Endodermal cell (in vitro differentiated cells): ENCODE measurements around the gene STK36. TPM values are rescaled to one million over a fixed set of nuclear protein-coding genes. Genes with fewer than 3 reads are reported as not detected.

Experiments
- DNase-seq: peaks from one replicate; pipeline ENCODE4 v3.0.0-alpha.2; 2017
- H3K27ac ChIP-seq: 2 replicates; pipeline ENCODE4 v1.5.1; 2013; ENCODE audit warnings: mild to moderate bottlenecking, low read depth, low read length, moderate library complexity
- H3K27me3 ChIP-seq: 2 replicates; pipeline ENCODE4 v1.6.1; 2013; ENCODE audit warnings: mild to moderate bottlenecking, low read length, moderate library complexity; ENCODE audit not compliant: insufficient read depth, control insufficient read depth, poor library complexity, severe bottlenecking
- H3K36me3 ChIP-seq: 2 replicates; pipeline ENCODE4 v1.7.0; 2013; ENCODE audit warnings: mild to moderate bottlenecking, low read length, moderate library complexity; ENCODE audit not compliant: control insufficient read depth, insufficient read depth
- H3K4me1 ChIP-seq: one replicate; pipeline ENCODE4 v1.7.0; 2013; ENCODE audit warnings: low read length; ENCODE audit not compliant: control insufficient read depth, insufficient read depth
- H3K4me3 ChIP-seq: 2 replicates; pipeline ENCODE4 v1.5.1; 2013; ENCODE audit warnings: mild to moderate bottlenecking, low read length, moderate library complexity
- H3K9ac ChIP-seq: 2 replicates; pipeline ENCODE4 v1.6.1; 2013; ENCODE audit warnings: mild to moderate bottlenecking, low read length, moderate library complexity; ENCODE audit not compliant: poor library complexity, severe bottlenecking; ENCODE audit errors: extremely low read depth
- H3K9me3 ChIP-seq: 2 replicates; pipeline ENCODE4 v1.6.1; 2013; ENCODE audit warnings: mild to moderate bottlenecking, low read length, moderate library complexity; ENCODE audit not compliant: control insufficient read depth
- H3K27ac Mint-ChIP-seq: 2 replicates; pipeline ENCODE4 v1.8.0; 2020; ENCODE audit warnings: mixed read lengths
- H3K27me3 Mint-ChIP-seq: 2 replicates; pipeline ENCODE4 v1.8.0; 2021; ENCODE audit warnings: mild to moderate bottlenecking, mixed read lengths; ENCODE audit not compliant: insufficient read depth
- H3K36me3 Mint-ChIP-seq: 2 replicates; pipeline ENCODE4 v1.8.0; 2020; ENCODE audit warnings: low read depth, mixed read lengths
- H3K4me1 Mint-ChIP-seq: 2 replicates; pipeline ENCODE4 v1.8.0; 2020; ENCODE audit warnings: mixed read lengths
- H3K4me3 Mint-ChIP-seq: 2 replicates; pipeline ENCODE4 v1.8.0; 2020; ENCODE audit warnings: mild to moderate bottlenecking, moderate library complexity, mixed read lengths
- H3K9me3 Mint-ChIP-seq: 2 replicates; pipeline ENCODE4 v1.8.0; 2020; ENCODE audit warnings: mild to moderate bottlenecking, mixed read lengths
- CTCF ChIP-seq: fragments of 200-600 bp; sonication (generic); conservative IDR thresholded peaks from 2 replicates; pipeline ENCODE4 v1.5.0; 2021; ENCODE audit warnings: antibody characterized with exemption, mild to moderate bottlenecking
- WGBS, 2 experiments: methylation state at CpG; one replicate each; pipeline versions ENCODE4 v1.1.5 to v1.1.7; 2013; ENCODE audit warnings: missing lambda C conversion rate in 2 of 2, mixed read lengths in 1 of 2; ENCODE audit not compliant: insufficient coverage in 1 of 2, insufficient read length in 1 of 2; 5-methylcytosine and 5-hydroxymethylcytosine counted together
- total RNA-seq, 2 donors: library from RNA; stranded (reverse); fragmentation: NEBNext Ultra II Directional in 1 of 2; extraction: Animal tissue kit (Norgen Biotek cat#: 25700) in 1 of 2; gene quantifications; 2 replicates in 1 of 2; 3 replicates in 1 of 2; pipeline ENCODE4 v1.2.1, GENCODE V29; 2021

STK36 gene
- total RNA-seq, 2 donors from 2014 or later: 73.5 to 87.4 TPM

- Mint-ChIP-seq H3K27me3 (no peaks in the 10 kb centered on the region), H3K27ac (no peak overlapping the region), H3K9me3 (no peaks in the 10 kb centered on the region), H3K4me3 (no peak overlapping the region), H3K36me3 (peaks cover 6% of the 10 kb centered on the region), H3K4me1 (peaks cover 5% of the 10 kb centered on the region)
- no peak overlapping the region for H3K4me3 ChIP-seq
- no peak for DNase-seq
- no peak overlapping the region for H3K9ac ChIP-seq
- H3K27ac ChIP-seq: no peak overlapping the region
- no peaks in the 10 kb centered on the region for H3K4me1 ChIP-seq
- TF ChIP-seq CTCF: no peak
- H3K36me3 ChIP-seq: no peaks in the 10 kb centered on the region
- H3K27me3 ChIP-seq: no peaks in the 10 kb centered on the region
- no peaks in the 10 kb centered on the region for H3K9me3 ChIP-seq
- 89 to 93% methylated on average over 4 of the region's 4 CpGs for WGBS, 2 experiments
Observed at GRCh38 chr2:218708086-218708485, 36.2 kb downstream of the STK36 start.

- no peak overlapping the region for H3K9ac ChIP-seq
- TF ChIP-seq CTCF: no peak
- H3K4me1 Mint-ChIP-seq: peaks cover 5% of the 10 kb centered on the region
- H3K4me1 ChIP-seq: no peaks in the 10 kb centered on the region
- H3K36me3 Mint-ChIP-seq: peaks cover 6% of the 10 kb centered on the region
- no peak overlapping the region for H3K27ac ChIP-seq
- no peaks in the 10 kb centered on the region for H3K27me3 ChIP-seq
- H3K27ac Mint-ChIP-seq: peak overlapping the region; percentile 44
- no peaks in the 10 kb centered on the region for H3K9me3 ChIP-seq
- no peak for DNase-seq
- WGBS, 2 experiments: 94 to 98% methylated on average over 7 to 8 of the region's 8 CpGs
- no peaks in the 10 kb centered on the region for H3K9me3 Mint-ChIP-seq
- H3K36me3 ChIP-seq: peaks cover 11% of the 10 kb centered on the region
- peak overlapping the region; percentile 96 for H3K4me3 Mint-ChIP-seq
- H3K27me3 Mint-ChIP-seq: no peaks in the 10 kb centered on the region
- H3K4me3 ChIP-seq: peak overlapping the region; percentile 94
Observed at GRCh38 chr2:218709908-218710307, 38.0 kb downstream of the STK36 start.

GRCh38 chr2:218710334-218710686 lies 38.4 kb downstream of the STK36 start:
- H3K4me3 ChIP-seq: peak overlapping the region; percentile 94
- Mint-ChIP-seq H3K4me1 (peaks cover 5% of the 10 kb centered on the region), H3K36me3 (peaks cover 10% of the 10 kb centered on the region), H3K27me3 (no peaks in the 10 kb centered on the region), H3K27ac (peak overlapping the region; percentile 44), H3K4me3 (peak overlapping the region; percentile 96), H3K9me3 (no peaks in the 10 kb centered on the region)
- no peak overlapping the region for H3K9ac ChIP-seq
- no peak for DNase-seq
- H3K9me3 ChIP-seq: no peaks in the 10 kb centered on the region
- no peak for TF ChIP-seq CTCF
- H3K27ac ChIP-seq: no peak overlapping the region
- H3K4me1 ChIP-seq: no peaks in the 10 kb centered on the region
- 61 to 63% methylated on average over 14 of the region's 14 CpGs for WGBS, 2 experiments
- peaks cover 11% of the 10 kb centered on the region for H3K36me3 ChIP-seq
- H3K27me3 ChIP-seq: no peaks in the 10 kb centered on the region
